GM12878 (cell line): ENCODE measurements around the gene SFT2D1. TPM values are rescaled to one million over a fixed set of nuclear protein-coding genes. Genes with fewer than 3 reads are reported as not detected.

Source experiments
- ATAC-seq: fragments of 200-7000 bp; cut with Tn5 transposase; 3 replicates; pipeline ENCODE4 v1.9.1; 2020; ENCODE audit warnings: mild to moderate bottlenecking, moderate library complexity
- BruUV-seq: library from RNA; stranded (reverse); fragments of 400-500 nt; replicated peaks from 2 replicates; lab custom pipeline; 2021; lab: Mats Ljungman, UMichigan
- CTCF ChIA-PET: fragments of 300-600 bp; sonication (Branson Sonifier 250); formaldehyde crosslinking; extraction: SDS; loops from one replicate; lab custom pipeline; 2021; ENCODE audit warnings: inconsistent platforms; lab: Yijun Ruan, JAX
- POLR2A ChIA-PET: fragments of 350-600 bp; formaldehyde crosslinking; extraction: SDS; loops from one replicate; lab custom pipeline; 2021; ENCODE audit warnings: inconsistent platforms; lab: Charles Lee
- RAD21 ChIA-PET: fragments of 300-600 bp; sonication (Branson Sonifier 250); formaldehyde crosslinking; loops from one replicate; lab custom pipeline; 2023; ENCODE audit warnings: antibody characterized with exemption; ENCODE audit not compliant: unreplicated experiment; lab: Charles Lee
- SMC1A ChIA-PET: fragments of 300-600 bp; sonication (Branson Sonifier 250); formaldehyde crosslinking; loops from one replicate; lab custom pipeline; 2023; ENCODE audit not compliant: unreplicated experiment, uncharacterized antibody; lab: Charles Lee
- DNase-seq: peaks from one replicate; pipeline ENCODE4 v3.0.0-alpha.2; 2011; ENCODE audit warnings: low read depth, low spot score
- FAIRE-seq: peaks from 3 replicates; lab custom pipeline; 2011; peaks lifted over from hg19 to GRCh38; lab: Jason Lieb, UNC
- H2AFZ ChIP-seq: 2 replicates; pipeline ENCODE4 v1.6.0; 2011; ENCODE audit warnings: low read depth, low read length, control low read depth; ENCODE audit not compliant: control insufficient read depth
- H3K27ac ChIP-seq: 2 replicates; pipeline ENCODE4 v1.5.1; 2011; ENCODE audit warnings: control low read depth; ENCODE audit not compliant: control insufficient read depth, insufficient read depth
- H3K27me3 ChIP-seq, 2 experiments: replicated peaks in 1 of 2; 2 replicates each; pipeline versions ENCODE4 v1.6.0 to v1.6.1; 2011; ENCODE audit warnings: low read length in 1 of 2; ENCODE audit not compliant: control insufficient read depth in 2 of 2, insufficient read depth in 2 of 2
- H3K36me3 ChIP-seq, 2 experiments: 2 replicates each; pipeline ENCODE4 v1.5.1; 2011; ENCODE audit warnings: low read length in 1 of 2; ENCODE audit not compliant: control insufficient read depth in 2 of 2, insufficient read depth in 2 of 2
- H3K4me1 ChIP-seq: 2 replicates; pipeline ENCODE4 v1.6.1; 2011; ENCODE audit warnings: mild to moderate bottlenecking, low read length, moderate library complexity, mixed read lengths; ENCODE audit not compliant: control insufficient read depth, insufficient read depth
- H3K4me2 ChIP-seq: 2 replicates; pipeline ENCODE4 v1.6.0; 2011; ENCODE audit warnings: control low read depth; ENCODE audit not compliant: control insufficient read depth, insufficient read depth
- H3K4me3 ChIP-seq: fragments of 200-600 bp; sonication (generic); 2 replicates; pipeline ENCODE4 v1.5.1; 2016
- H3K79me2 ChIP-seq: 2 replicates; pipeline ENCODE4 v1.6.0; 2011; ENCODE audit warnings: low read length; ENCODE audit not compliant: control insufficient read depth, insufficient read depth
- H3K9ac ChIP-seq: 2 replicates; pipeline ENCODE4 v1.8.0; 2011; ENCODE audit warnings: low read length, control low read depth, mixed read lengths; ENCODE audit not compliant: control insufficient read depth, insufficient read depth
- H3K9me3 ChIP-seq: replicated peaks from 3 replicates; pipeline ENCODE4 v1.5.1; 2011; ENCODE audit warnings: mild to moderate bottlenecking, low read length; ENCODE audit not compliant: control insufficient read depth, insufficient read depth
- H4K20me1 ChIP-seq: 2 replicates; pipeline ENCODE4 v1.6.0; 2011; ENCODE audit not compliant: control insufficient read depth, insufficient read depth
- ATF7 ChIP-seq: fragments of 450-650 bp; IDR thresholded peaks from 2 replicates; pipeline ENCODE4 v1.6.1; 2016; ENCODE audit warnings: low read depth, mild to moderate bottlenecking
- BHLHE40 ChIP-seq, 2 experiments: fragments of 450-650 bp in 1 of 2; IDR thresholded peaks; 2 replicates each; pipeline ENCODE4 v1.6.1; 2011 to 2017; ENCODE audit warnings: low read depth in 2 of 2, borderline replicate concordance in 1 of 2, improper control_type of control experiment in 1 of 2, low read length in 1 of 2, mild to moderate bottlenecking in 1 of 2
- CEBPB ChIP-seq, 2 experiments: fragments of 150-350 bp in 1 of 2; IDR thresholded peaks; 2 replicates each; pipeline ENCODE4 v1.6.1; 2012 to 2014; ENCODE audit warnings: low read depth in 2 of 2, low read length in 2 of 2, borderline replicate concordance in 1 of 2, inconsistent platforms in 1 of 2
- CEBPZ ChIP-seq: fragments of 150-350 bp; IDR thresholded peaks from 2 replicates; pipeline ENCODE4 v1.6.1; 2016; ENCODE audit warnings: low read depth, low read length
- CHD2 ChIP-seq: IDR thresholded peaks from 2 replicates; pipeline ENCODE4 v1.6.1; 2011; ENCODE audit warnings: low read depth, low read length, improper control_type of control experiment, borderline replicate concordance
- HDAC2 ChIP-seq: fragments of 200-600 bp; sonication (generic); IDR thresholded peaks from 2 replicates; pipeline ENCODE4 v1.6.1; 2017
- HDAC6 ChIP-seq: fragments of 200-600 bp; sonication (generic); IDR thresholded peaks from one replicate; pipeline ENCODE4 v1.8.0; 2017; ENCODE audit warnings: antibody characterized with exemption; ENCODE audit not compliant: unreplicated experiment
- MXI1 ChIP-seq: fragments of 150-350 bp; IDR thresholded peaks from 2 replicates; pipeline ENCODE4 v1.6.1; 2011; ENCODE audit warnings: low read depth, mild to moderate bottlenecking, inconsistent platforms, low read length, improper control_type of control experiment
- NR2C2 ChIP-seq: IDR thresholded peaks from 2 replicates; pipeline ENCODE4 v1.6.1; 2011; ENCODE audit warnings: borderline replicate concordance, low read depth; ENCODE audit not compliant: control insufficient read depth, insufficient read length
- POLR2AphosphoS2 ChIP-seq: IDR thresholded peaks from 2 replicates; pipeline ENCODE4 v1.6.1; 2011; ENCODE audit warnings: low read depth, mild to moderate bottlenecking, low read length, improper control_type of control experiment, moderate library complexity
- RCOR1 ChIP-seq: conservative IDR thresholded peaks from 2 replicates; pipeline ENCODE4 v1.6.1; 2012; ENCODE audit warnings: low read depth, low read length, improper control_type of control experiment
- RUNX3 ChIP-seq: IDR thresholded peaks from 2 replicates; pipeline ENCODE4 v1.6.1; 2012; ENCODE audit warnings: low read length, inconsistent platforms
- SIN3A ChIP-seq: IDR thresholded peaks from 2 replicates; pipeline ENCODE4 v1.6.1; 2012; ENCODE audit warnings: low read depth, low read length, improper control_type of control experiment
- SMAD5 ChIP-seq: IDR thresholded peaks from 2 replicates; pipeline ENCODE4 v1.6.1; 2016; ENCODE audit warnings: antibody characterized with exemption, low read depth
- WRNIP1 ChIP-seq: IDR thresholded peaks from 2 replicates; pipeline ENCODE4 v1.6.1; 2011; ENCODE audit warnings: low read depth, low read length, improper control_type of control experiment, borderline replicate concordance
- ZBTB4 ChIP-seq: fragments of 450-650 bp; formaldehyde crosslinking; IDR thresholded peaks from 2 replicates; pipeline ENCODE4 v1.4.0; 2022; ENCODE audit warnings: mild to moderate bottlenecking, moderate library complexity
- ZNF217 ChIP-seq: fragments of 450-650 bp; IDR thresholded peaks from 2 replicates; pipeline ENCODE4 v1.6.1; 2017; ENCODE audit warnings: antibody characterized with exemption, mild to moderate bottlenecking
- ZZZ3 ChIP-seq: IDR thresholded peaks from 2 replicates; pipeline ENCODE4 v1.6.1; 2011; ENCODE audit warnings: low read depth; ENCODE audit not compliant: control insufficient read depth, insufficient read length
- WGBS: methylation state at CpG from one replicate; pipeline ENCODE4 v1.1.6; 2016; ENCODE audit warnings: low lambda C conversion rate; ENCODE audit not compliant: insufficient replicate concordance, insufficient coverage; ENCODE audit errors: missing lambda C conversion rate; 5-methylcytosine and 5-hydroxymethylcytosine counted together
- in situ Hi-C: fragments of 300-500 bp; cut with MboI; formaldehyde crosslinking; loops from 9 replicates; pipeline ENCODE4 v1.14.3; 2018; ENCODE audit warnings: mixed read lengths
- intact Hi-C: fragments of 100-400 bp; cut with micrococcal nuclease; formaldehyde crosslinking; loops from one replicate; pipeline ENCODE4 v1.14.2; 2022; ENCODE audit not compliant: unreplicated experiment
- polyA plus RNA-seq, 11 experiments: library from polyadenylated mRNA; depleted of rRNA in 4 of 11; unstranded in 6 of 11; stranded (reverse) in 5 of 11; fragments of >200 nt; fragmentation: Nextera tagmentation in 4 of 11; fragmentation: Illumina TruSeq in 1 of 11; extraction: Ambion mirVana in 4 of 11; extraction: Trizol in 1 of 11; gene quantifications; 1 replicate in 1 of 11; 2 replicates in 10 of 11; pipeline versions ENCODE4 v1.2.1 to v1.2.3, GENCODE V29; 2011 to 2016; ENCODE audit warnings: inconsistent platforms in 2 of 11, missing spikeins in 2 of 11, low read depth in 1 of 11
- total RNA-seq, 4 experiments: library from RNA; depleted of rRNA in 3 of 4; stranded (reverse); fragments of >200 nt in 3 of 4; fragmentation: Illumina TruSeq in 1 of 4; extraction: Trizol in 1 of 4; gene quantifications; 2 replicates each; pipeline versions ENCODE4 v1.2.1 to v1.2.3, GENCODE V29; 2013 to 2021

Gene SFT2D1
- total and polyA plus RNA-seq, 10 of the 15 experiments (the other 5 are each of a cell fraction or from before 2014, with no cell fraction given) = 69.5 to 281 (median 124) TPM

GRCh38 chr6:166306378-166307081, 35.8 kb downstream of the SFT2D1 start:
- Histone ChIP-seq H3K27ac (no peak overlapping the region), H4K20me1 (no peaks in the 10 kb centered on the region), H3K79me2 (peaks cover 5% of the 10 kb centered on the region), H3K27me3 (no peaks in the 10 kb centered on the region; a peak in 2 of 4 replicates), H2AFZ (peak overlapping the region; percentile 45; the same call in 1 of the 2 replicates), H3K4me1 (no peaks in the 10 kb centered on the region), H3K9ac (peak overlapping the region; percentile 20; the same call in 1 of the 2 replicates), H3K4me2 (peak overlapping the region; percentile 55), H3K36me3 (no peaks in the 10 kb centered on the region), H3K4me3 (peak overlapping the region; percentile 47; the same call in 1 of the 2 replicates), H3K9me3 (no peaks in the 10 kb centered on the region)
- 73% methylated on average over 34 of the region's 34 CpGs for WGBS
- FAIRE-seq = no peak
- in situ Hi-C loops = no loop called here
- ChIA-PET CTCF (interaction anchor here (0.9 to 11.5 kb wide), 4 partner anchors 11 to 93 kb away, joined by 3 to 317 read pairs (median 31); no protein-coding TSS in a partner anchor), POLR2A (interaction anchor here (0.5 kb wide), 1 partner anchor 74 kb away, joined by 3 read pairs; no protein-coding TSS in a partner anchor), SMC1A (interaction anchor here (0.6 to 5.2 kb wide), 3 partner anchors 11 to 30 kb away, joined by 3 to 24 read pairs (median 4); no protein-coding TSS in a partner anchor), RAD21 (interaction anchor here (0.6 to 4.0 kb wide), 5 partner anchors 26 to 86 kb away, joined by 3 to 21 read pairs (median 3); no protein-coding TSS in a partner anchor)
- BruUV-seq = no TSS peak
- no peak for ATAC-seq
- intact Hi-C loops = no loop called here
- DNase-seq = no peak
- TF ChIP-seq BHLHE40 (IDR thresholded peaks at IDR 0.05; ENCODE audit: borderline replicate concordance in 1 of 2, low read depth in 2 of 2, low read length in 1 of 2) (no peak), NR2C2 (no peak), CHD2 (no peak), WRNIP1 (no peak), SIN3A (no peak), ATF7 (no peak), ZZZ3 (no peak), POLR2AphosphoS2 (no peak), CEBPB (IDR thresholded peaks at IDR 0.05; ENCODE audit: borderline replicate concordance in 1 of 2, low read depth in 2 of 2, low read length in 2 of 2) (no peak), RCOR1 (no peak), ZBTB4 (CRISPR knock-in tag) (no peak), SMAD5 (no peak), ZNF217 (no peak), CEBPZ (no peak), HDAC6 (no peak), MXI1 (no peak), RUNX3 (no peak), HDAC2 (no peak)
